Naive thymus-derived CD8-positive, alpha-beta T cell (primary cell): ENCODE data around the gene PKNOX2. TPM values are rescaled to one million over a fixed set of nuclear protein-coding genes. Genes with fewer than 3 reads are reported as not detected.

Source experiments
- ATAC-seq, 2 donors: fragments of 150-1000 bp; cut with Tn5 transposase in 1 of 2; sonication (Bioruptor Pico), chemical (Tn5 transposase) in 1 of 2; 1 replicate in 1 of 2; 2 replicates in 1 of 2; pipeline ENCODE4 v1.10.0; 2021; ENCODE audit warnings: mild to moderate bottlenecking in 2 of 2, moderate library complexity in 2 of 2
- POLR2A ChIA-PET: fragments of 350-600 bp; sonication (Branson Sonifier 250); formaldehyde crosslinking; loops from one replicate; lab custom pipeline; 2021; ENCODE audit warnings: antibody characterized with exemption; lab: Charles Lee
- DNase-seq, 10 donors: peaks; one replicate each; pipeline versions ENCODE4 v3.0.0 to v3.0.0-alpha.2; 2020 to 2022
- H3K27ac Mint-ChIP-seq, 10 donors: one replicate each; pipeline ENCODE4 v1.8.0; 2020 to 2022; ENCODE audit warnings: mild to moderate bottlenecking in 10 of 10, mixed read lengths in 10 of 10, moderate library complexity in 4 of 10, inconsistent platforms in 1 of 10
- H3K27me3 Mint-ChIP-seq, 5 donors: one replicate each; pipeline ENCODE4 v1.8.0; 2021 to 2022; ENCODE audit warnings: mixed read lengths in 5 of 5
- H3K36me3 Mint-ChIP-seq, 3 donors: one replicate each; pipeline ENCODE4 v1.8.0; 2020 to 2022; ENCODE audit warnings: mixed read lengths in 3 of 3, mild to moderate bottlenecking in 2 of 3, inconsistent platforms in 1 of 3
- H3K4me1 Mint-ChIP-seq, 4 donors: one replicate each; pipeline ENCODE4 v1.8.0; 2021 to 2022; ENCODE audit warnings: mixed read lengths in 4 of 4
- H3K4me3 Mint-ChIP-seq, 10 donors: one replicate each; pipeline ENCODE4 v1.8.0; 2020 to 2022; ENCODE audit warnings: mild to moderate bottlenecking in 10 of 10, mixed read lengths in 10 of 10, moderate library complexity in 6 of 10, inconsistent platforms in 1 of 10
- H3K9me3 Mint-ChIP-seq, 9 donors: one replicate each; pipeline ENCODE4 v1.8.0; 2020 to 2022; ENCODE audit warnings: mixed read lengths in 9 of 9, mild to moderate bottlenecking in 3 of 9, inconsistent platforms in 1 of 9, moderate library complexity in 1 of 9
- polyA plus RNA-seq, 3 donors: library from polyadenylated mRNA; unstranded; fragments of 300-500 nt; fragmentation: Illumina TruSeq; gene quantifications; one replicate each; pipeline ENCODE4 v1.2.3, GENCODE V29; 2021
- total RNA-seq, 8 experiments: library from RNA in 2 of 8; stranded (reverse) in 2 of 8; gene quantifications; one replicate each; pipeline ENCODE4 v1.2.3 and lab custom pipeline; 2021 to 2026

The PKNOX2 gene
- total and polyA plus RNA-seq, 5 experiments from 2014 or later, result not detected

DNA sequence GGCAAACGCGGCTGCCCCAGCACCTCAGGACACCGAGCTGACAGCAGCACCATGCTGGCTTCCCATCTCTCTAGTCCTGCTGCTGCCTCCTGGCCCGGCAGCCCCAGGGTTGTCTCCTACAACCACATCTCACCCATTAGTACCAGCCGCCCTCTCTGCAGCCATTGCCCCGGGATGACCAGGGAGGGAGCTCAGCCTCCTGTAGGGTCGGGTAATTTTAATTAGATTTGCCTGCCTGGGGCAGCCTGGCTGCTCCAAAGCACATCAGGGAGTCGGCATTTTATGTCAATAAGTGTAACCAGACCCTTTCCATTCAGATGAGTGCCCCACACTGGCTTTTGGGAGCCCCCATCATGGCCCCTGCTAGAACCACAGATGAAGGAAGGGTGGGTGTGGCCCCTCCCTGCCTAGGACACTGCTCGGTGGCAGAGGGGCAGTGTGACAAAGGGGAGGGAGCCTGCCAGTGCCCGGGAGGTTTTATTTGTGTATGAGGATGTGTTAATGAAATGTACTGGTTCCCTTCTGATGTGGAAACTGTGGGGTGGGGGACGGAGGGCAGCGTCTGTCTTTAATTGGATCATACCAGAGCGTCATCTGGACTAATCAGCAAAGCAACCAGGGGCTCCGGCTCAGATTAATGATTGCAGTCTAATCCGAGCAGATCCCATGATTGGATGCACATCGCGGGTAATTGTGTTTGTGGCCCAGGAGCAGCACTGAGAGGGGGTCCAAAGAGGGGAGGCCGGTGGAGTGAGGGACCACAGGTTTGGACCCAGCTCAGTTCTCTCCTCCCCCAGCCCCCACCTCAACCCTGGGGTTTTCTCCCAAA, 206.2 kb downstream of the PKNOX2 start:
- POLR2A ChIA-PET, result no interaction called here
- H3K9me3 Mint-ChIP-seq, result no peaks in the 10 kb centered on the region
- H3K36me3 Mint-ChIP-seq, result no peaks in the 10 kb centered on the region
- peak in 1 of 10 donors; percentile 28 for DNase-seq
- no peak overlapping the region for H3K4me3 Mint-ChIP-seq
- H3K27ac Mint-ChIP-seq, result no peak overlapping the region
- peaks cover 0 to 2% (median 0%) of the 10 kb centered on the region in 4 donors for H3K4me1 Mint-ChIP-seq
- no peak for ATAC-seq
- H3K27me3 Mint-ChIP-seq, result peaks cover 7 to 42% (median 28%) of the 10 kb centered on the region in 5 donors

DNA sequence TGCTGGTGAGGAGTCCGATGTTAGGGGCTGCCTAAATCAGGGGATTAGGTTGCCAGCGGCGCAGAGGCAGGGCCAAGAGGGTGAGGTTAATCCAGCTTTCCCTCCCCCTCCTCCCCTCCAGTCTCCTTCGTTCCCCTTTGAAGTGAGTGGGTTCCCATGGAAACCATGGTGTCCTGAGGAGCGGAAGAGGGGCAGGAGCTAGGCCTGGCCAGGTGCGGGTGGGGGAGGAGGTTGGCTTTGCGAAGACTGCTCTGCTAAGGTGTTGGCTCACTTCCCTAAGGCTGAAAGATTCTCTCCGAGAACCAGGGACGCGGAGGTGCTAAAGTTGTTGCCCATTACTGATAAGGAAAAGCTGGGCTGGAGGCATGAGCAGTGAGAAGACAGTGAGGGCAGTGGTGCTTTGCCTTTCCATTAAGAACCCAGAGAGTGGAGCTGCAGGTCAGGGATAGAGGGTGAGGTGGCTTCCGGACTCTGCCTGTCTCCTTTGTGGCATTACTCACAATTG, 206.9 kb downstream of the PKNOX2 start:
- H3K27ac Mint-ChIP-seq, result no peak overlapping the region
- DNase-seq, result peak in 1 of 10 donors; percentile 43
- peaks cover 7 to 48% (median 28%) of the 10 kb centered on the region in 5 donors for H3K27me3 Mint-ChIP-seq
- H3K36me3 Mint-ChIP-seq, result no peaks in the 10 kb centered on the region
- POLR2A ChIA-PET, result no interaction called here
- no peaks in the 10 kb centered on the region for H3K9me3 Mint-ChIP-seq
- peaks cover 0 to 2% (median 0%) of the 10 kb centered on the region in 4 donors for H3K4me1 Mint-ChIP-seq
- H3K4me3 Mint-ChIP-seq, result no peak overlapping the region
- ATAC-seq, result no peak

DNA sequence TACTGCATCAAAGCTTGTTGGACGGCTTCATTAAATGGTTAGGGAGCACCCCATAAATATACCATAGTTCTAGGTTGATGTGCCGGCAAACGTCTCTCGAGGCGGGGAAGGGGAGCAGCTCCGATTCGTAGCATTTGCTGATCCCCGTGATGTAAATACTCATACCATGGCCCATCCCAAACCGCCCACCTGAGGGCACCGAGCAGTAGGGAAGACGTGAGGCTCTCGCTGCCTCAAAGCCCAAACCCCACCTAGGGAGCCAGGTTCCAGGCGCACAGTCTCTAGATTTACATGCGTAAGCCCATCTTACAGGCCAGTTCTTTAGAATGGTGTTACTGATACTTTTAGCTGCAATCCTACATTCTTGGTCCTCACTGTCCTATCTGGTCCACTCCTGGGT, 207.5 kb downstream of the PKNOX2 start:
- no peaks in the 10 kb centered on the region for H3K9me3 Mint-ChIP-seq

DNA sequence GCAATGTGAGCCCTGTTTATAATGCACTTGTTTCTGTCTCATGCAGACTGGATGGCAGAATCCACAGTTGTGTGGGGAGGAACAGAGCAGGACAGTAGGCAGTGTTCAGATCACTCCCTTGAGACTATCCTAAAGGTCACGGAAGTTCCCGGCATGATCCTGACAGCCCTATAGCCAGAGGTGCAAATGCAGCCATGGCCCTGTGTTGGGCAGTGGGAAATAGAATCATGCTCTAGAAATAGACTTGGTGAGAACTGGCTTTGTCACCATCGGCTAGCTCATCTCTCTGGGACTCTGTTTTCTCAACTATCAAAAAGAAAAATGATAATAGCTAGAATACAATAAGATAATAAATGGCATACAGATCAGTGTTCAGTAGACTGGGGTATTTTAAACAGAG, 208.4 kb downstream of the PKNOX2 start:
- POLR2A ChIA-PET, result no interaction called here
- peaks cover 0 to 2% (median 0%) of the 10 kb centered on the region in 4 donors for H3K4me1 Mint-ChIP-seq
- ATAC-seq (no peak), DNase-seq (no peak)
- no peak overlapping the region for H3K4me3 Mint-ChIP-seq
- H3K9me3 Mint-ChIP-seq, result no peaks in the 10 kb centered on the region
- H3K36me3 Mint-ChIP-seq, result no peaks in the 10 kb centered on the region
- peaks cover 11 to 61% (median 36%) of the 10 kb centered on the region in 5 donors for H3K27me3 Mint-ChIP-seq
- H3K27ac Mint-ChIP-seq, result no peak overlapping the region

More for the DNA sequence above, 207.5 kb downstream of the PKNOX2 start:
- ATAC-seq, result no peak
- DNase-seq, result peak in 1 of 10 donors; percentile 16
- no peak overlapping the region for H3K27ac Mint-ChIP-seq
- no peak overlapping the region for H3K4me3 Mint-ChIP-seq
- no peaks in the 10 kb centered on the region for H3K36me3 Mint-ChIP-seq
- H3K27me3 Mint-ChIP-seq, result peaks cover 8 to 55% (median 30%) of the 10 kb centered on the region in 5 donors
- H3K4me1 Mint-ChIP-seq, result peaks cover 0 to 2% (median 0%) of the 10 kb centered on the region in 4 donors
- POLR2A ChIA-PET, result no interaction called here

DNA sequence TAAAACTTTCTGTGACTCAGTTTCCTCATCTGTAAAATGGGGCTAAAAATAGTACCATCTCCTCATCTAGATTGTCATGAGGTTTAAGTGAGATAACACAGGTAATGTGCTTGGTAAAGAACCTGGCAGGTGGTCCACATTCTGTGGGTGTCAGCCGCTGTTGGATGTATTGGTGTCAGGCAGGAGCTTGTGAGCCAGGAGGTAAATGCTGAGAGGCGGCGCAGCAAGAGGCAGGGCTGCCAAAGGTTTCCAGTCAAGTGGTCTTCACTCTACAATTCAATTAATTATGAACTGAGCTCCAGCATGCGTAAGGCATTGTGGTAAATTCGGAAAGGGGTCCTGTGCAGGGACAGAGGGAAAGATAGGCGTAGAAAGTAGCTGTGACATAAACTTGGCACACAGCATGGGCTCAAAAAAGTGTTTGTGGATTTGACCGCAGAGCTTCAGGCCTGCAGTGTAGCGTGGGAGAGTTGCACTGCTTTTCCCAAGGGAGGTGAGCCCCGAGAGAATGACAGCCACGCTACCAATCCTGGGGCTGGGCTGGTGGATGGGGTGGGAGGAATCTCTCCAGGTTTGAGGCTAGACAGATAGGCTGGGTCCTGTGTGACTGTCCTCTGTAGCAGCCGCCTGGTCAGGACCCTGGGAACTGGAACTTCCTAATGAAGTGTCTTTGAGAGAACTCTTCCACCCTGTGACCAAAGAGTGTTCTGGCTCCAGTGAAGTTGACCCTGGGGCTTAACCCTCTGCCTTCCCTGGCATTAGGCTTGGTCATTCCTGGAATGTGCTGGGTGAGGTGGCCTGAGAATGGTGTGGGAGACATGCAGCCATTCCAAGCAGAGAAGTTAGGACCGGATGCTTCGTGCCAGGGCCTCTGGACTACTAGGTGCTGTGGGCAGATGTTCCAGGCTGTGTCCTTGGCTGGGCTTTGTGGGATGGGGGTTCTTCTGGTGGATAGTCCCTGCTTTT, 209.2 kb downstream of the PKNOX2 start:
- H3K9me3 Mint-ChIP-seq, result no peaks in the 10 kb centered on the region

DNA sequence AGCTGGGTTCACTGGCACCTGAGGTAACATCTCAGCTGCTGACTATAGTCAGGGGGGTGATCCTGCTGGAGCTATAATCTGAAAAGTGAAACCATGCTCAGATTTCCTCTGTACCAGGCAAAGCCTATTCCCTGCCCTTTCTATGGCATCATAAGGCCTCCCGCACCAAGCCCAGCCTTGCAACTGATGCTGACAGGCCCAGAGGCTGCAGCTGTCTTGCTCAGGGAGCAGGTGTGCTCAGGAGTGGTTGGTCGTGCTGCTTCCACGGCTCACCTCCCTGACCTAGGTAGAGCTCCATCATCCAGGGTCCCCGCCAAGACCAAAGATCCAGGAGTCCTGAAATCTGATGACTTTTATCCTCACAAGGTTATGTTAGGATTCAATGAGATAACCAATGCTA, 209.8 kb downstream of the PKNOX2 start:
- POLR2A ChIA-PET, result no interaction called here
- DNase-seq (no peak), ATAC-seq (no peak)
- peaks cover 11 to 64% (median 36%) of the 10 kb centered on the region in 5 donors for H3K27me3 Mint-ChIP-seq
- H3K27ac Mint-ChIP-seq, result no peak overlapping the region
- H3K9me3 Mint-ChIP-seq, result no peaks in the 10 kb centered on the region
- no peaks in the 10 kb centered on the region for H3K36me3 Mint-ChIP-seq
- H3K4me1 Mint-ChIP-seq, result peaks cover 0 to 2% (median 0%) of the 10 kb centered on the region in 4 donors
- no peak overlapping the region for H3K4me3 Mint-ChIP-seq

More for the DNA sequence above, 209.2 kb downstream of the PKNOX2 start:
- peaks cover 0 to 2% (median 0%) of the 10 kb centered on the region in 4 donors for H3K4me1 Mint-ChIP-seq
- H3K27ac Mint-ChIP-seq, result no peak overlapping the region
- H3K4me3 Mint-ChIP-seq, result no peak overlapping the region
- POLR2A ChIA-PET, result no interaction called here
- DNase-seq (peak in 1 of 10 donors; percentile 58), ATAC-seq (no peak)
- H3K27me3 Mint-ChIP-seq, result peaks cover 11 to 61% (median 36%) of the 10 kb centered on the region in 5 donors
- H3K36me3 Mint-ChIP-seq, result no peaks in the 10 kb centered on the region

DNA sequence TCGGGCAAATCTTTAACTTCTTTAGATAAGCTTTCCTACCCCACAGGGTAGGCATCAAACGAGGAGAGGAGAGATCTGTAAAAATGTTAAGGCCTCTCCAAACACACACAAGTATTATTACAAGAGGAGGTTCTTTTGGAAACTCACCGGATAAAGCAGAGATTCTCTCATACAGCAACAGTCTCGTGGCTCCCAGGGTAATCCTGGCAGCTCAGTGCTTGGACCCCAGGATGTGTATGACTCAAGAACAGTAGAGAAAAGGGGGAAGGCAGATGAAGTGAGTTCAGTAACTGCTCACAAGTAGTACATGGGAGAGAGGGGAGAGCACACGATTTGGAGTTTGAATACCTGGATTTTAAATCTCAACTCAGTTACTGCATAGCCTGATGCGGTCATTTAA, 210.6 kb downstream of the PKNOX2 start:
- peaks cover 0 to 2% (median 0%) of the 10 kb centered on the region in 4 donors for H3K4me1 Mint-ChIP-seq
- H3K27me3 Mint-ChIP-seq, result peaks cover 11 to 69% (median 38%) of the 10 kb centered on the region in 5 donors
- no peak overlapping the region for H3K27ac Mint-ChIP-seq
- no peaks in the 10 kb centered on the region for H3K9me3 Mint-ChIP-seq
- DNase-seq (no peak), ATAC-seq (no peak)
- H3K4me3 Mint-ChIP-seq, result no peak overlapping the region
- POLR2A ChIA-PET, result no interaction called here
- no peaks in the 10 kb centered on the region for H3K36me3 Mint-ChIP-seq

DNA sequence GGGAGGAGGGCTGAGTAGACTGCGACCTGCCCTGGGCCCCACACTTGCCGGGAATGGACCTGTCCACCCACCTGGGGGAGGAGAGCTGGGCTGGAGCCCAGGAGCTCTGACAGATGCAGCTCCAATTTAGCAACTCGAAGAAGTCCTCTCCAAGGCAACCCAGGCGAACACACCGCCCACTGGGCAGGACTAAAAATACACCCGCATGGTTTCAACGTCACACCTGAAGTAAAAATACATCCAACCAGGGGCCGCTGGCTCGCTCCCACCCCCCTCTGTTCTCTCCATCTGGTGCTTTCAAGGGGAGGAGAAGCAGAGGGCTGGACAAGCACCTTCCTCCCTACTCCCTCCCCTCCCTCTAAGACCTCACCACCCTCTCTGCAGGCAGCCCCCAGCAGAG, 211.6 kb downstream of the PKNOX2 start:
- no peaks in the 10 kb centered on the region for H3K36me3 Mint-ChIP-seq
- H3K27me3 Mint-ChIP-seq, result peaks cover 12 to 69% (median 37%) of the 10 kb centered on the region in 5 donors
- no peak overlapping the region for H3K4me3 Mint-ChIP-seq
- DNase-seq, result peak in 1 of 10 donors; percentile 30
- H3K27ac Mint-ChIP-seq, result no peak overlapping the region
- H3K4me1 Mint-ChIP-seq, result peaks cover 0 to 2% (median 0%) of the 10 kb centered on the region in 4 donors
- no peaks in the 10 kb centered on the region for H3K9me3 Mint-ChIP-seq
- POLR2A ChIA-PET, result no interaction called here
- no peak for ATAC-seq

DNA sequence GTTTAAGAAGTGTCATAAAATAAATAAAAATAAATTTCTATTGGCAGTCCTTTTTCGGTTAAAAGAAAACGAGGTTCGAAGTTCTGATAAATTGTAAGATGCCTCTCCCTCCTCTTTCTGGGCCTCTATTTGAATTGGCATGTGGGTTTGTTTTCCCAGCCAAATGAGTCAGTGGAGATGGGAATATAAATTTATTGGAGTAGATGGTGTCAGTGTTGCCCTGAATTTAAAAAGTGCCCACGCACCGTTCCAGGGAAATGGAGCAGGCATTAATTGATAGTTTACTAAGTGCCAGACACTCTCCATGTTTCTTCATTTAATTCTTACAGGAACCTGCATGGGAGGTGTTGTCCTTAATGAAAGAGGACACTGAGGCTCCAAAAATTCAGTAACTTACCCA, 212.3 kb downstream of the PKNOX2 start:
- ATAC-seq, result no peak
- no peaks in the 10 kb centered on the region for H3K4me1 Mint-ChIP-seq
- H3K27me3 Mint-ChIP-seq, result peaks cover 16 to 69% (median 40%) of the 10 kb centered on the region in 5 donors

DNA sequence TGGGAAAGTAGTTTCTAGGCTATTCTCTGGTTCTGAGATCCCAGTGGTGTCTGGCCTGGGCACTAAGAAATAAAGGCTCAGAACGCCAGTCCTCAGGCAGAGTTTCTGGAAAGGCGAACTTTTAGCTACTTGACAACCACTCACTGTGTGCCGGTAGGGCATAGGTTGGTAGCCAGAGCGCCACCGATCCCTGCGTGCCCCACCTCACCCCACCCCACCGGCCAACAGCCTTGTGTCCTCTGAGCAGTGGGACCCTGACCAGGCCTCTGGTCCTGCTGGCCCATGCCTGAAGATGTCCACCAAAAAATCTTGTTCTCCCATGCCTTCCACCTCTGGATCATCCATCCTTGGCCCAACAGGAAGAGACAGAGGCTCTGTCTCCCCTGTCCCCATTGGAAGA, 213.5 kb downstream of the PKNOX2 start:
- POLR2A ChIA-PET, result no interaction called here
- peaks cover 13 to 66% (median 37%) of the 10 kb centered on the region in 5 donors for H3K27me3 Mint-ChIP-seq
- no peaks in the 10 kb centered on the region for H3K9me3 Mint-ChIP-seq

More for the DNA sequence above, 212.3 kb downstream of the PKNOX2 start:
- Mint-ChIP-seq H3K9me3 (no peaks in the 10 kb centered on the region), H3K36me3 (no peaks in the 10 kb centered on the region), H3K4me3 (no peak overlapping the region), H3K27ac (peak overlapping the region in 1 of 10 donors; percentile 6)
- DNase-seq, result no peak
- POLR2A ChIA-PET, result no interaction called here

DNA sequence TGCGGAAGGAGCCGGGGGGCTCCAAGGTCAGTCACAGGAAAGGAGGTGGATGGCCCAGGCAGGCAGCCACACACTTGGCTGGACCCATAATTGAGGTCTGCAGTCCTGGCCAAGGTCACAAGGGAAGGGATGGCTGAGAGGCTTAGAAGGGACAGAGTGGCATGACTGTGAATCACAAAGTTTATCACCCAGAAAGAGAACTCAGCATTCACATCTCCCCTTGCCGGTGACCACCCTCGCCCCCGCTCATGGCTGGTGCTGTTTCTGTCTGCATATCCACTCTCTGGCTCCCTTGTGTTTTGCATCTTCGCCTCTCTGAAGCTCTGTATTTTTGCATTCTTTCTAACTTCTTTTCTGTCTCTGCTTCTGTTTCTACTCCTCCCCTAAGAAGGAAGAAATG, 214.0 kb downstream of the PKNOX2 start:
- Mint-ChIP-seq H3K27me3 (peaks cover 13 to 62% (median 32%) of the 10 kb centered on the region in 5 donors), H3K4me3 (no peak overlapping the region), H3K36me3 (no peaks in the 10 kb centered on the region), H3K9me3 (no peaks in the 10 kb centered on the region), H3K4me1 (no peaks in the 10 kb centered on the region), H3K27ac (no peak overlapping the region)
- POLR2A ChIA-PET, result no interaction called here
- peak in 1 of 10 donors; percentile 4 for DNase-seq
- no peak for ATAC-seq

More for the DNA sequence above, 213.5 kb downstream of the PKNOX2 start:
- peak in 1 of 10 donors; percentile 36 for DNase-seq
- H3K4me1 Mint-ChIP-seq, result no peaks in the 10 kb centered on the region
- no peak overlapping the region for H3K27ac Mint-ChIP-seq
- ATAC-seq, result no peak
- H3K36me3 Mint-ChIP-seq, result no peaks in the 10 kb centered on the region
- H3K4me3 Mint-ChIP-seq, result no peak overlapping the region

DNA sequence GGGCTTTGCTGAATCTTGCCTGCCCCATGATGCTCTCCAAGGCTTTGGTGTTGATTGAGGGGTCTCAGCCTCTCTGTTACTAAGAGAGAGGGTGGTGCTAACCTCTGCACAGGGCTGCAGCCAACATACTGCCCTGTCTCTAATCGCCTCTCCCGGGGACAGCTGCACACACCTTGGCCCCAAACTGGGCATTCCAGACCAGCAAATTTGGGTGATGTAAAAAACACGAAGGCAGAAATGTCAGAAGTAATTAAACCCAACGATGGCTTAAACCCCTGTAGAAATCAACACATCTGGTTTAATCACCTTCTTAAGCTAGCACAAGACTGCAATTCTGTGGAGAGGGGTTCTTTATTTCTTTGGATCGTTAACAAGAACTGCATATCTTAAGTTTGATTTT, 215.0 kb downstream of the PKNOX2 start:
- no peaks in the 10 kb centered on the region for H3K9me3 Mint-ChIP-seq
- H3K36me3 Mint-ChIP-seq, result no peaks in the 10 kb centered on the region
- no peak overlapping the region for H3K4me3 Mint-ChIP-seq
- peaks cover 13 to 56% (median 30%) of the 10 kb centered on the region in 5 donors for H3K27me3 Mint-ChIP-seq
- no peak for DNase-seq
- no peaks in the 10 kb centered on the region for H3K4me1 Mint-ChIP-seq
- no peak for ATAC-seq
- POLR2A ChIA-PET, result no interaction called here
- no peak overlapping the region for H3K27ac Mint-ChIP-seq
